NCI-H446 treated with DMSO at 0.1 percent for 48 hours (cell line): Measurements from ENCODE around the gene TRPM2.

Experiments
- DNase-seq: peaks from one replicate; lab custom pipeline; 2025; lab: John Stamatoyannopoulos, UW

The TRPM2 gene

DNA sequence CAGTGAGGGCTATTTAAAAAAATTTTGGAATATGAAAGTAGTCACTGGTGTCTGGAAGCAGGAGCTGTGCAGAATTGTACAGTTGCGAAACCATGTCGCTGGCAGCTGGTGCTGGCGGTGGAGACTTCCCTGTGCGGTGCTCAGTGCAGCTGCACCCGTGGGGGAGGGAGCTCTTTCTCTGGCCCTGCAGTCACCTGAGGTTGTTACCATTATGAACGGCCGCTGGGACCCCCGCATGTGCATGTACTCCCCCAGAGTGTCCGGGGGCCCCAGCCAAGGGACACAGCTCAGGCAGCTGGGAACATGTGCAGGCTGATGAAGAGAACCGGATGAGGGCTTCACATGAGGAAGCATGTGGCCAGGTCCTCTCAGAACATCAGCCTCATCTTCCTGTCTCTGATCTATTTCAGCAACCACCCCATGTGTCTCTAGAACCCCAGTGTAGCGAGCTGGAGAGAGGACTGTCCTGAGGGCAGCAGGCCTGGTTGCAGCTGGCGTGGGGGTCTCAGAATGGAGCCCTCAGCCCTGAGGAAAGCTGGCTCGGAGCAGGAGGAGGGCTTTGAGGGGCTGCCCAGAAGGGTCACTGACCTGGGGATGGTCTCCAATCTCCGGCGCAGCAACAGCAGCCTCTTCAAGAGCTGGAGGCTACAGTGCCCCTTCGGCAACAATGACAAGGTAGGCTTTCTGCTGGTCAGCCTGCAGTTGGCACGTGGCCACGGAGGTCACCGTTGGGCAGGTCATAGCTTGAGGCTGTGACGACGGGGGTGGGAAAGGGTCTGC lies at the start of gene TRPM2:
Gene TRPM2, plus strand, starts transcription at position 431 of the 780 bp plus-strand sequence. Its CDS starts 80 bp downstream, at position 511.
- no peak for DNase-seq

DNA sequence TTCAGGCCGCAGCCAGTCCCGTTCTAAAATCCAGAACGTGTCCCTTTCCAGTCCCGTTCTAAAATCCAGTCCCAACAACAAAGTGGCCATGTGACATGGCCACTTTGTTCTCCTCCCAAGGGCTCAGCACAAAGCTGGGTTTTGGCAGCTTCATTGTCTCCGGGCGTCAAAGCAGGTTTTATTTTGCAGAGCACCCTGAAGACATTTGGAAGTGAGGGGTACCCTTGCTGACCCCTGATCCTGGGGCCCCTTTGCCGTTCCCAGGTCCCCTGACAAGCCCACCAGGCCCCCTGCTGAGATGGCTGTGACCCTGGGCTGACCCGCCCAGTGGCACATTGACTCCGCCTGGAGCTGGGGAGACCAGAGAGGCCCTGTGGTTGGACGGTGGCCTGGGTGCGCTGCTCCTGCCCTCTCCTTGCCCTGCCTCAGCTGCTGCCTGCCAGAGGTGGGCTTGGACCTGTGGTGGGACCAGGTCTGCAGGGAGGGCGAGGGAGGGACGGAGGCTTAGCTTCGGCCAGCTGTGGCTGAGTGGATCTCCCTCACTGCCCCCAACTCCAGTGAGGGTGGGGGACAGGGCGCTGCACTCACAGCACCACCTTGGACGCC lies 49.3 kb upstream of the TRPM2 start:
- no peak for DNase-seq

DNA sequence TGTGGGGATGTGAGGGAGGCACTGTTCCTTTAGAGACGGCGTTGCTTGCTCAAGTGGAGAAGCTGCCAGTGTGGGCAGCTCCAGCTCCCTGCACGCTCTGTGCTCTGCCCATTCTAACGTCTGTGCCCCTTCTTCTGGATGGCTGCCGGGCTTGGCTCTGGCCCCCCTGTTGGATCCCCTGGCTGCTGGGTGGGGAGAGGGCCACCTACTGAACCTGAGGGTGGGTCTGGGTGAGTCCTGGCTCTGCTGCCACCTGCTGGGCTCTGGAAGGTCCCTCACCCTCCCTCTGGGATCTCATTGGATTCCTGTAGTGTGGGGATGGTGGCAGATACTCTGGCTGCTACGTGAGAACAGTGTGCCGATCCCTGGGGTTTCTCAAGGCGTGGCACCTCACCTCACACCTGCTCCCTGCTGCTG lies 48.5 kb upstream of the TRPM2 start:
- no peak for DNase-seq

DNA sequence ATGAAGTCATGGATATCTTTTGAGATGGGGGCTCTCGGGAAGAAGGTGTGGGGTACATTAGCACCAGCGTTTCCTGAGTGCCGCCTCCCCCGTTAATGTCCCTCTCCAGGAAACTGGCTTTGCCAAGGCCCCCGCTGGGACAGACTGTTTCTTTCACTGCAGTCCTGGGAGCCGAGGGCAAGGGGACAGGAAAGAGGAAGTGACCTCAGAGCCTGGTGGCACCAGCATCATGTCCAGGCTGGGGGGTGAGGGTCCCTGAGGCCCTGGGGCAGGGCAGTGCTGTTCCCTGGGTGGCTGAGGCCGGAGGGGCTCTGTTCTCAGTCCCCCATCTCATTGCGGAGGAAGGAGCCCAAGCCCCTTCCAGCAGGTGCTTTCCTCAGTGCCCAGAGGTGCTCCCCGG lies 47.7 kb upstream of the TRPM2 start:
- no peak for DNase-seq

DNA sequence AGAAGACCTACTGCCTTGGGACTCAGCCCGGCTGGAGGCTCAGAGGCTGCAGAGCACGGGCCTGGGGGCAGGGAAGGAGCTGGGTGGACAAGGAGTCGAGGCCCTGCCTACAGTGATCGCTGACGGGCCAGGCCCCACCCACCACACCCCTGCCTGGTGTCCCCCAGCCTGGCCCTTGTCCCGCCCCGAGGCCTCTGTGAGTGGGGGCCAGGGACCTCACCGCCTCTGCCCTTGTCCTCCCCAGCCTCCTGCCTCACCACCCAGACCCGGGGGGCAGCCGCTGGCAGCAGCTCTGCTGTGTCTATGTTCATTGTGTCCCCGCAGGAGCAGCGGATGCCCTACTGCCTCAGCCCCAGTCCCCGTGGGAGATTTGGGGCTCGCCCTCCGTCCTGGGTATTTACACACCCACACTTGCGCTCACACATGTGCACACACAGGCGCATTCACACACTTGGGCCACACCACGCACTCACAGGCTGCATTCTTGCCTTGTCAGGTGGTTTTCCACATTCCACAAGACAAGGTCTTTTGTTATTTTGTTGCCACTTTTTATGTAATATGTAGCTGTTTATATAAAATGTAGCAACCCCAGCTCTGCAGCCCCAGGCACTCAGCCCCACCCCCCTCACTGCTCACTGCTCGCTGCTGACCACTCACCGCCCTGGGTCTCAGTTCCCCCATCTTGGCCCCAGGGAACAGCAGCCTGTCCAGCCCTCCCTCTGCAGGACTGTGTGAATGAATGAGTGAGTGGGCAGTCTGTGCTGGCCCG lies 46.3 kb upstream of the TRPM2 start:
- DNase-seq, result no peak

DNA sequence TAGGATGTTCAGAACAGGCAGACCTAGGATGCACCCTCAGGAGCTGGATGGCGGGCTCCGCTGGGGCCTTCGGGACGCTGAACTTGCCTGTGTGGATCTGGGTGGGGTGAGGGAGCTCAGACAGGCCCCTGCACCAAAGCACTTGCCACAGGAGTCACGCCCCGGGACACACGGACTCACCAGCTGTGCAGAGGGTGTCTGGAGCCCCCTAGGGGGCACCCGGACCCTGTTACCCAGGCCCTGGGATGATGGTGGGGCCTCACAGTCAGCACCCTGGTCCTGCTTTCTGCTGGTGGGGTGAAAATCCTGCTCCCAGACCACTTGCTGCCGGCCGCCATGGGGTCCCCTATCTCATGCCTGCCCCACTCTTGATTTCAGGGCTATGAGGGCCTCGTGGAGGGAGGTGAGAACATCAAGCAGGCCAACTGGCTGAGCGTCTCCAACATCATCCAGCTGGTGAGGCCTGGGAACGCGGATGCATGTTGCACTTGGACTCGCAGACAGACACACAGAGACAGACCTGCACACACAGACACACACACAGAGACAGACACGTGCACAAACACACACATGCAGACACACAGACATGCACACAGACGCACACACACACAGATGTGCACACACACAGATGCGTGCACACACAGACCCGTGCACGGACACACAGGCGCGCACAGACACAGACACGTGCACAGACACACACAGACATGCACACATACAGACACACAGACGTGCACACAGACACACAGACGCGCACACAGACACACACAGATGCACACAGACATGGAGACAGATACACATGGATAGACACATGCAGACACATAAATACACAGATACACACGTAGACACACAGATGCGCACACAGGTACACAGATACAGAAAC lies 42.6 kb upstream of the TRPM2 start:
- DNase-seq, result no peak

DNA sequence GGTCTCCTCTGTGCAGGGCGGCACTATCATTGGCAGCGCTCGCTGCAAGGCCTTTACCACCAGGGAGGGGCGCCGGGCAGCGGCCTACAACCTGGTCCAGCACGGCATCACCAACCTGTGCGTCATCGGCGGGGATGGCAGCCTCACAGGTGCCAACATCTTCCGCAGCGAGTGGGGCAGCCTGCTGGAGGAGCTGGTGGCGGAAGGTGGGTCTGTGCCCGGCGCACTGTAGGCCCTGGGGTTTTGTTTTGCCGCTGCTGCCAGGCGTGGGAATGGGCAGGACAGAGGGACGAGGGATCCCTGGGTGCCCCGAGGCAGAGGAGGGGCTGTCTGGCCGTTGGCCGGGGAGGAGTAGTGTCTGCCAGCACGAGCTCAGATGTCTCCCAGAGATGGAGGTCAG lies 41.3 kb upstream of the TRPM2 start:
- no peak for DNase-seq

DNA sequence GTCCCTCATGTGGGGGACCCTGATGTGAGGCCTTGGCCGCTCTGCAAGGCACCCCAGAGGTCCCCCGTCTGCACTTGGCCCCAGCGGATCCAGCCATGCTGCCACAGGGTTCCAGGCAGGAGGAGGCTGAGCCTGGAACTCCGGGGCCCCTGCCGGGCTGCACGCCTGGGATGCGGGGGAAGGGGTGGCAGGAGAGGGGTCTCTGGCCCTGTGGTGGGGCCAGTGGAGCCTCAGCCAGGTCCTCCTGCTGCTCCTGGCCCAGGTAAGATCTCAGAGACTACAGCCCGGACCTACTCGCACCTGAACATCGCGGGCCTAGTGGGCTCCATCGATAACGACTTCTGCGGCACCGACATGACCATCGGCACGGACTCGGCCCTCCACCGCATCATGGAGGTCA lies 40.7 kb upstream of the TRPM2 start:
- no peak for DNase-seq

GRCh38 chr21:44313451-44313850 lies 40.0 kb upstream of the TRPM2 start:
- no peak for DNase-seq

DNA sequence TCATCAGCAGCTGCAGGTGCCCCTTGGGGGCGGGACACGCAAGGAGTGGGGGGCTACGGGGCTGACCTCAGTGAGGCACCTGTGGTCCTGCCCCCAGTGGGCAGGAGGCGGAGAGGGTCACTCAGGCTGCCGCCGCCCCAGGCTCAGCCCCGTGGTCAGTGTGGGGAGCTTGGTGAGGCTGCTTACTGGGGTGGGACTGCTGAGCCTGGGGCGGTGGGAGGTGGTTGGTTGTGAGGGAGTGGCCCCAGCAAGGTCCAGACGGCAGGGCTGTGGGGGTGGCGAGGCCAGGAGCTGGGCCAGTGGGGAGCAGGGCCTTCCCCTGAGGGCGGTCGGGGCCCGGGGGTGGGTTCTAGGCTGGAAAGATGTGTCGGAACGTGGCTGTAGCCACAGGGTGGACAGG lies 39.3 kb upstream of the TRPM2 start:
- DNase-seq, result no peak

DNA sequence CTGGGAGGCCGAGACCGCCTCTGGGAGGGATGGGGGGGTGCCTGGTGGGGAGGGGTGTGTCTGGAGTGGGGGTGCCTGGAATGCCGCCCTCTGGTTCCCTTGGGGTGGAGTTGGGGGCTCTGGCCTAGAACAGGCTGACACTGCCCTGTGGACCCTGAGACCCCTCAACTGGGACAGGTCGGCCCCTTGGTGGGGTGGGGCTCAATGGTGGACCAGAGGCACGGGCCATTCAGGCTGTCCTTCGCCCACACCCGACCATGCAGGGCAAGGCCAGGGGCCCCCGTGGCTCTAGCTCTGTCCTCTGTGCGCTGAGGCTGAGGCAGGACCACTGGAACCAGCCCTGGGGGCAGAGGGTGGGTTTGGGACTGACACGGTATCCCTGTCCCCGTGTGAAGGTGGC lies 38.9 kb upstream of the TRPM2 start:
- no peak for DNase-seq

DNA sequence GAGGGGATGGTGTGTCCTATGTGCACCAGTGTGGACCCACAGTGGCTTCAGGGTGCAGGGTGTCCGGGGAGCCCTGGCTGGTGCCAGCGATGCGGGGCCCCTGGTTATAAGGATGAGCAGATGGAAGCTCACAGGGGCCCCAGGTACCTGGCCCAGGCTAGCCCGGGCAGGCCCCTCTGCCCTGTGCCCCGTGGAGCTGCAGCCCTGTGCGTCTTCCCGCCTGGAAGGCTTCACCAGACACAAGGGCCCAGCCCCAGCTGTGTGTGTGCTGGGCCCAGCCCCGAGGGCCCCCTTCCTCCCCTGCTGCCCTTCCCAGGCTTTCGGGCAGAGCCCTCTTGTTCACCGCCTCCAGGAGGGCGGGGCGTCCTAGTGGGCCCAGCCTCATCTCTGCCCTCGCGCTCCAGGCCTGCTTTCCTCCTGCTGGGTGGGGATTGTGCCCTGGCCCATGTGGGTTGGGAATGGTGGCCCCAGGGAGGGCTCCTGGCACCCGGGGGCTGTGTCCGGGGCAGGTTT lies 37.7 kb upstream of the TRPM2 start:
- DNase-seq, result no peak

DNA sequence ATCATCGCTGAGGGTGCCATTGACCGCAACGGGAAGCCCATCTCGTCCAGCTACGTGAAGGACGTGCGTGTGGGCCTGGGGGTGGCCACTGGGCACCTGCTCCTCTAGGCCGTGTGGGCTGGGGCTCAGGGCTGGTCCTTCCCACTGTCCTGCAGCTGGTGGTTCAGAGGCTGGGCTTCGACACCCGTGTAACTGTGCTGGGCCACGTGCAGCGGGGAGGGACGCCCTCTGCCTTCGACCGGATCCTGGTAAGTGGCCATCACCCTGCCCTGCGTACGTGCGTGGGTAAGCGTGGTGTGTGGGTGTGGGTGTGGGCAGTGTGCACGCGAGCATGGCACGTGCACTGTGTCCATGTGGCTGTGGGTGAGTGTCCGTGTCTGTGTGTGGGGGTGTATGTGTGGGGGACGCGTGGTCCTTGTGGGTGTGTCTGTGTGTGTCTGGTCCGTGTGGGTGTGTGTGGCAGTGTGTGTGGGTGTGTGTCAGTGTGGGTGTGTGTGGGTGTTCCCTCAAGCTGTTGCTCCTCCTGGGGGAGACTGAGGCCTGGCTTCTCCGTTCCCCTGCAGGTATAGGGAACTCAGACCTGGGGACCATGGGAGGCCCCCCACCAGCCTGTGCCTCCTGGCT lies 37.0 kb upstream of the TRPM2 start:
- no peak for DNase-seq

DNA sequence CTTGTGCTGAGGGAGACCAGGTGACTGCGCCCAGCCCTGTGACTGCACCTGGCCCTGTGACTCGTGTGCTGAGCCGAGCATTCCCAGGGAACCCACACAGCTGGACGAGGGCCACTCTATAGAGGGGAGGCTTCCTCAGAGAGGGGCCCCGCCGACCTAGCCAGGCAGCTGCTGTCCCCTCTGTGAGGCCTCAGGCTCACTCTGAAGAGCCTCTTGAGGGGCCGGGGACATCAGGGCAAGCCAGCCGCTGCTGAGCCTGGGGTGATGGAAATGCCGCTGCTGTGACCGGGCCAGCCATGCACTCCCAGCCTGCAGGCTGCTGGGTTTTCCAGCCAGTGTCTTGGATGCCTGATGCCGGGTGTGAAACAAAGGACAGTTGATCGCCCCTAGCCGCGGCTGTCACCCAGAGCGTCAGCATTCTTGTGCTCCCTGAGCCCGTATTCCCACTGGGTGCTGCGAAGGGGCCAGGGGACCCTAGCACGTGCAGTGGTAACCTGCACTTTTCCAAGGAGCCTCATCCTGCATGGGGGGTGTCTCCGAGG lies 36.1 kb upstream of the TRPM2 start:
- no peak for DNase-seq

- DNase-seq, result no peak
Measured at GRCh38 chr21:44317871-44318270, 35.5 kb upstream of the TRPM2 start.

- DNase-seq, result no peak
Measured at GRCh38 chr21:44318489-44319285, 34.7 kb upstream of the TRPM2 start.

DNA sequence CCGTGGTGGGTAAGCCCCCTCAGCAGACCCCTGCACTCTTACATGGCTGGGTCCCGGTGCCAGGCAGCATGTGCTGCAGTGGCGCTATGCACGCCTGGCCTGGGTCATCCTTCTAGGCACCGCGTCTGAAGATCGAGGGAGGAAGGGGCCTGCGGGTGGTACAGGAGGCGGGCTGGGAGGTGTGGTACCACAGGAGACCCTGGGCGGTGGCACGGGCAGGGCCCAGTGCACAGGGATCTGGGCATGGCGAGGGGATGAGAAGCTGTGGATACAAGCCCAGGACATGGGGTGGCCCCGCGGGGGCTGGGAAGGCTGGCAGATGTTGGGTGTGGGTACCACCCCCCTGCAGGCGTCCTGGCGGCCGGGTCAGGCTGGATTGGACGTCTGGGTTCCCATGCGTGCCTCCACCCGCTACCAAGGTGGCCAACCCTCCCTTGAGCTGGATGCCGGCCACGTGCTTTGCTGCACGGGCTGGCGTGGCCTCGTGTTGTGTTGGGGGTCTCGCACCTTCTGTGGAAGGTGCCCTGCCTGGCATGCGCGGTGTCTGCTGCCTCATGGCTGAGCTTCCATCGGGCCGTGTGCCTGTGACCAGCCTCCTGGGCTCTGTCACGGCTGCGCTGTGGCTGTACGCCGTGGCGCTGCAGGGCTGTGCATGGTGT lies 33.9 kb upstream of the TRPM2 start:
- DNase-seq, result no peak

DNA sequence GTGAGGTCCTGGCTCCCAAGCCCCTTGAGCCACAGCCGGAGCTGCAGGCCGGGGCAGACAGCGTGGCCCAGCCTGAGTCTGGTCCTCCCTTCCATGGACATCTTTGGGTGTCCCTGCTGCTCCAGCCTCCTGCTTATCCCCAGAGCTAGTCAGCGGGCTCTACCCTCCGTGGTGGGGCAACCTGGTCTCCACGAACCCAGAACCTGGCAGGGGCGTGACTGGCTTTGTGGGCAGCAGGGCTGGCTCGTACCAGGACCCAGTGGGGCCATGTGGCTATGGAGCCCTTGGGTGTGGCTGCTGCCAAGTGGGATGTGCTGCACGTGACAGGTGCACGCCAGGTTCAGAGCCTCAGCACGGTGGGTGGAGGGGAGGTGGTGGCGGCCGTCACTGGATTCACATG lies 32.6 kb upstream of the TRPM2 start:
- no peak for DNase-seq

DNA sequence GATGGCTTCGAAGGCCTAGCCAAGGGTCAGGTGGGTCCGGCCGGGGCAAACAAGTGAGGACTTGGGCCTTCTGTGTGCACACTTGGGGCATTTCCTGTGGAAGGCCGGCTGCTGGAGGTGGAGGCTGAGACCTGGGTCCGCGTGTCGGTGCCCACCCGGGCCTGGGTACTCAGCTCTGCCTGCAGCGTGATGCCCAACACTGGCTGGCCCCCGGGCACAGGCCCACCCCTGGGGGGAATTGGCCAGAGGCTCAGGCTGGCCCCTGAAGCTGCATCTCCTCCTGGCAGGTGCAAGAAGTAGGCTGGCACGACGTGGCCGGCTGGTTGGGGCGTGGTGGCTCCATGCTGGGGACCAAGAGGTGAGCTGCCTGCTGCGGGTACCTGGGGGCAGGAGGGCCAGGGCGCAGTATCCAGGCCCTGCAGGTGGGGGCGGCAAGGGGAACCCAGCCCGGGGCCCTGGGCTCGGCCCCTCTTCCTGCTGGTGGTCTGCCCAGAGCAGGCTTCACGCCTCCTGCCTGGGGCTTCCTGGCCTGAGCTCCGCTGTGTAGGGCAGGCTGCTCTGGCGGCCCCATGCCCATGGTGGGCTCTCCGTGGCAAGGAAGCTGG lies 31.5 kb upstream of the TRPM2 start:
- no peak for DNase-seq
